MCF 10A (cell line): ENCODE results near the gene RPTOR. TPM values are rescaled to one million over a fixed set of nuclear protein-coding genes. Genes with fewer than 3 reads are reported as not detected.

Experiments used
- BruUV-seq: library from RNA; stranded (reverse); fragments of 400-500 nt; replicated peaks from 2 replicates; lab custom pipeline; 2021; lab: Mats Ljungman, UMichigan
- CTCF ChIA-PET: fragments of 300-600 bp; sonication (Branson Sonifier 250); formaldehyde crosslinking; extraction: SDS; loops from one replicate; lab custom pipeline; 2021; ENCODE audit warnings: antibody characterized with exemption, inconsistent platforms; lab: Yijun Ruan, JAX
- POLR2A ChIA-PET: fragments of 300-600, 350-650 bp; sonication (Branson Sonifier 250); formaldehyde crosslinking; extraction: SDS; loops from one replicate; lab custom pipeline; 2020; ENCODE audit warnings: antibody characterized with exemption, inconsistent platforms; lab: Yijun Ruan, JAX
- DNase-seq: peaks from one replicate; pipeline ENCODE4 v3.0.0-alpha.2; 2018; ENCODE audit not compliant: unreplicated experiment
- H3K27ac Mint-ChIP-seq: one replicate; pipeline ENCODE4 v1.8.0; 2022; ENCODE audit warnings: mild to moderate bottlenecking, low read depth, mixed read lengths; ENCODE audit not compliant: unreplicated experiment
- H3K27me3 Mint-ChIP-seq: one replicate; pipeline ENCODE4 v1.8.0; 2022; ENCODE audit warnings: mixed read lengths; ENCODE audit not compliant: insufficient read depth, unreplicated experiment
- H3K36me3 Mint-ChIP-seq: one replicate; pipeline ENCODE4 v1.8.0; 2022; ENCODE audit warnings: mild to moderate bottlenecking, moderate library complexity, mixed read lengths; ENCODE audit not compliant: insufficient read depth, unreplicated experiment
- H3K4me1 Mint-ChIP-seq: one replicate; pipeline ENCODE4 v1.8.0; 2022; ENCODE audit warnings: mixed read lengths; ENCODE audit not compliant: insufficient read depth, unreplicated experiment
- H3K4me3 Mint-ChIP-seq: one replicate; pipeline ENCODE4 v1.8.0; 2022; ENCODE audit warnings: mild to moderate bottlenecking, moderate library complexity, mixed read lengths; ENCODE audit not compliant: unreplicated experiment
- H3K9me3 Mint-ChIP-seq: one replicate; pipeline ENCODE4 v1.8.0; 2022; ENCODE audit warnings: mixed read lengths; ENCODE audit not compliant: unreplicated experiment
- CTCF ChIP-seq: fragments of 200-600 bp; IDR thresholded peaks from one replicate; pipeline ENCODE4 v1.8.0; 2022; ENCODE audit warnings: antibody characterized with exemption, mild to moderate bottlenecking; ENCODE audit not compliant: unreplicated experiment
- intact Hi-C: fragments of 100-400 bp; cut with micrococcal nuclease; formaldehyde crosslinking; loops from 2 replicates; pipeline ENCODE4 v1.14.1; 2022
- total RNA-seq: library from RNA; stranded (reverse); gene quantifications from 2 replicates; pipeline ENCODE4 v1.2.3, GENCODE V29; 2022

Gene RPTOR
- total RNA-seq, 1 experiment from 2014 or later = 41.3 TPM

- Mint-ChIP-seq H3K4me3 (no peak overlapping the region), H3K4me1 (peaks cover 6% of the 10 kb centered on the region), H3K27ac (no peak overlapping the region), H3K36me3 (peaks cover 13% of the 10 kb centered on the region), H3K27me3 (no peaks in the 10 kb centered on the region), H3K9me3 (no peaks in the 10 kb centered on the region)
- intact Hi-C loops = no loop called here
- ChIA-PET POLR2A (no interaction called here), CTCF (interaction anchor here (0.5 kb wide), 1 partner anchor 51 kb away, joined by 3 read pairs; no protein-coding TSS in a partner anchor)
- TF ChIP-seq CTCF = no peak
- BruUV-seq = no TSS peak
- no peak for DNase-seq
Measured at GRCh38 chr17:80937462-80938381, 393.1 kb downstream of the RPTOR start.

- peaks cover 8% of the 10 kb centered on the region for H3K36me3 Mint-ChIP-seq
- ChIA-PET CTCF (no interaction called here), POLR2A (no interaction called here)
- H3K27ac Mint-ChIP-seq = no peak overlapping the region
- no peaks in the 10 kb centered on the region for H3K9me3 Mint-ChIP-seq
- no peak overlapping the region for H3K4me3 Mint-ChIP-seq
- peaks cover 6% of the 10 kb centered on the region for H3K4me1 Mint-ChIP-seq
- TF ChIP-seq CTCF = no peak
- no peaks in the 10 kb centered on the region for H3K27me3 Mint-ChIP-seq
- no peak for DNase-seq
- intact Hi-C loops = no loop called here
- BruUV-seq = no TSS peak
Measured at GRCh38 chr17:80938556-80938955, 393.9 kb downstream of the RPTOR start.

- intact Hi-C loops = no loop called here
- DNase-seq = no peak
- TF ChIP-seq CTCF = no peak
- no TSS peak for BruUV-seq
- Mint-ChIP-seq H3K4me1 (peaks cover 6% of the 10 kb centered on the region), H3K27ac (no peak overlapping the region), H3K27me3 (no peaks in the 10 kb centered on the region), H3K4me3 (no peak overlapping the region), H3K9me3 (no peaks in the 10 kb centered on the region), H3K36me3 (peaks cover 12% of the 10 kb centered on the region)
- ChIA-PET POLR2A (no interaction called here), CTCF (no interaction called here)
Measured at GRCh38 chr17:80939151-80940145, 394.8 kb downstream of the RPTOR start.
